ENCODE results near the gene BORCS6. TPM values are rescaled to one million over a fixed set of nuclear protein-coding genes. Genes with fewer than 3 reads are reported as not detected.

The BORCS6 gene
- total and polyA plus RNA-seq, 9 of the 15 experiments (the other 6 are each of a cell fraction or from before 2014, with no cell fraction given) = 0.01 to 7.4 (median 2.3) TPM

DNA sequence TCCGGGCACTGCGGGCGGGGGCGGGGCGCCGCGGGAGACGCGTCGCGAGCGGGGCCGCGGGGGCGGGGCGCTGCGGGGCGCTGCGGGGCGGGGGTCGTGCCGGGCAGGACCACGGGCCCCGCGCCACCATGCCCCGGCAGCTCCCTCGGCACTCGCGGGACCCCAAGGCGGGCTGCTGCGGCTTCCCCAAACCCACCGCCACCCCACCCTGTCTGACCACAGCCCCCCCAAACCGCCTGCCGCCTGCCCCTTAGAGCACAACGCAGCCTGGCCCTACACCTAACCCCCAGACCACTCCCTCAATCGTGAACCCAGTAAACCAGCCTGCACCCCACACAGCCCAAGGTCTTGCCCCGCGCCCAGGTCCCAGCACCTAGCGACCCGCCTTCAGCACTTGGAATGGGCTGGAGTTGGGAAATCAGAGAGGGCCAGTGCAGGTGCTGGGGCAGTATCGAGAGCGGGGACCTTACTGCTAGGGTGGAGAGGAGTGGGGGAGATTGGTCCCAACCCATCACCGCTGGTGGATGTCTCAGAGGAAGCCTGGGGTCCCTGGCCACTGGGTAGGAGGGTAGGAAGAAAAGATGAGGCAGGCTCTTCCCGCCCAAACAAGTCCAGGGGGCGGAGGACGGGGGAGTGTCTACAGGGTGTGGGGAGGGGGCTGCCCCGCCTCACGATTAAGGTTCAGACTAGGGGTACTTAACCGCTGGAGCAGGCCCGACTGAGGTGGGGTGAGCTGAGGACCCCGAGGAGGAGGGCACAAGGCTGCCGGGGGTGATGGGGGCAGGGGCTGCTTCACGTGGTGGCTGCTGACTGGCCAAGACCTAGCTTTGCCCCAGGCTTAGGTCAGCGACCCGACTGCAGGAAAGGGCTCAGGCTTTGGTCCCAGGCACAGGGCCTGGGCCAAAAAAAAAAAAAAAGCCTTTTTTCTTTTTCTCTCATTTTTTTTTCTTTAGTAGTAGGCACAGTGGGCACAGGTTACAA, 26.7 kb downstream of the BORCS6 start:
- no peaks in the 10 kb centered on the region for H3K27me3 ChIP-seq (ENCODE audit: control insufficient read depth in 2 of 2, insufficient read depth in 2 of 2, low read length in 2 of 2)
- H3K4me2 ChIP-seq (ENCODE audit: insufficient read depth, low read length) = peak overlapping the region; percentile 94
- H3K36me3 ChIP-seq (ENCODE audit: control insufficient read depth, insufficient read depth, low read length) = peaks cover 29% of the 10 kb centered on the region; the same call in 2 of the 3 replicates
- peak overlapping the region; percentile 91 to 96 for H3K9ac ChIP-seq (ENCODE audit: insufficient read depth in 1 of 2, low read depth in 2 of 2, low read length in 2 of 2)
- TF ChIP-seq, protein P1, sequence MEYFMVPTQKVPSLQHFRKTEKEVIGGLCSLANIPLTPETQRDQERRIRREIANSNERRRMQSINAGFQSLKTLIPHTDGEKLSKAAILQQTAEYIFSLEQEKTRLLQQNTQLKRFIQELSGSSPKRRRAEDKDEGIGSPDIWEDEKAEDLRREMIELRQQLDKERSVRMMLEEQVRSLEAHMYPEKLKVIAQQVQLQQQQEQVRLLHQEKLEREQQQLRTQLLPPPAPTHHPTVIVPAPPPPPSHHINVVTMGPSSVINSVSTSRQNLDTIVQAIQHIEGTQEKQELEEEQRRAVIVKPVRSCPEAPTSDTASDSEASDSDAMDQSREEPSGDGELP (CRISPR knock-in tag; IDR thresholded peaks at IDR 0.05; ENCODE audit: borderline replicate concordance) = 0 out of 2 replicates have a peak, but pooled peaks have one; percentile 5
- no peak for TF ChIP-seq DIDO1 (tag; IDR thresholded peaks at IDR 0.05; ENCODE audit: low read depth)
- 0 out of 2 replicates have a peak, but pooled peaks have one; percentile 24 for TF ChIP-seq ELF4 (CRISPR knock-in tag; IDR thresholded peaks at IDR 0.05)
- no peak for TF ChIP-seq RHOXF2B (CRISPR knock-in tag; conservative IDR thresholded peaks at IDR 0.05)
- TF ChIP-seq SMARCB1 (IDR thresholded peaks at IDR 0.05; ENCODE audit: insufficient read length, low read depth) = no peak
- TF ChIP-seq, protein P2, sequence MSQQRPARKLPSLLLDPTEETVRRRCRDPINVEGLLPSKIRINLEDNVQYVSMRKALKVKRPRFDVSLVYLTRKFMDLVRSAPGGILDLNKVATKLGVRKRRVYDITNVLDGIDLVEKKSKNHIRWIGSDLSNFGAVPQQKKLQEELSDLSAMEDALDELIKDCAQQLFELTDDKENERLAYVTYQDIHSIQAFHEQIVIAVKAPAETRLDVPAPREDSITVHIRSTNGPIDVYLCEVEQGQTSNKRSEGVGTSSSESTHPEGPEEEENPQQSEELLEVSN (IDR thresholded peaks at IDR 0.05; ENCODE audit: borderline replicate concordance in 1 of 2, extremely low read depth in 1 of 2, insufficient read depth in 1 of 2, insufficient read length in 1 of 2, low read depth in 1 of 2, low read length in 1 of 2, poor library complexity in 1 of 2, severe bottlenecking in 1 of 2) = peak in 1 of 2 experiments; percentile 55
- 0 out of 2 replicates have a peak, but pooled peaks have one; percentile 50 for TF ChIP-seq HDGF (IDR thresholded peaks at IDR 0.05)
- TF ChIP-seq EGR1 (conservative IDR thresholded peaks at IDR 0.05) = 0 out of 2 replicates have a peak, but pooled peaks have one; percentile 25
- peak; percentile 3; the same call in 1 of the 2 replicates for TF ChIP-seq RBFOX2 (IDR thresholded peaks at IDR 0.05; ENCODE audit: low read depth, low read length)
- peak; percentile 38; the same call in 1 of the 2 replicates for TF ChIP-seq CEBPB (tag; IDR thresholded peaks at IDR 0.05)
- no peak for TF ChIP-seq LEF1 (IDR thresholded peaks at IDR 0.05)
- TF ChIP-seq, protein P3, sequence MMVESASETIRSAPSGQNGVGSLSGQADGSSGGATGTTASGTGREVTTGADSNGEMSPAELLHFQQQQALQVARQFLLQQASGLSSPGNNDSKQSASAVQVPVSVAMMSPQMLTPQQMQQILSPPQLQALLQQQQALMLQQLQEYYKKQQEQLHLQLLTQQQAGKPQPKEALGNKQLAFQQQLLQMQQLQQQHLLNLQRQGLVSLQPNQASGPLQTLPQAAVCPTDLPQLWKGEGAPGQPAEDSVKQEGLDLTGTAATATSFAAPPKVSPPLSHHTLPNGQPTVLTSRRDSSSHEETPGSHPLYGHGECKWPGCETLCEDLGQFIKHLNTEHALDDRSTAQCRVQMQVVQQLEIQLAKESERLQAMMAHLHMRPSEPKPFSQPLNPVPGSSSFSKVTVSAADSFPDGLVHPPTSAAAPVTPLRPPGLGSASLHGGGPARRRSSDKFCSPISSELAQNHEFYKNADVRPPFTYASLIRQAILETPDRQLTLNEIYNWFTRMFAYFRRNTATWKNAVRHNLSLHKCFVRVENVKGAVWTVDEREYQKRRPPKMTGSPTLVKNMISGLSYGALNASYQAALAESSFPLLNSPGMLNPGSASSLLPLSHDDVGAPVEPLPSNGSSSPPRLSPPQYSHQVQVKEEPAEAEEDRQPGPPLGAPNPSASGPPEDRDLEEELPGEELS (CRISPR knock-in tag; IDR thresholded peaks at IDR 0.05; ENCODE audit: borderline replicate concordance) = no peak
- peak; percentile 40; the same call in 1 of the 2 replicates for TF ChIP-seq CREB1 (IDR thresholded peaks at IDR 0.05)
- TF ChIP-seq CREB1 (CRISPR knock-in tag; IDR thresholded peaks at IDR 0.05) = no peak
- TF ChIP-seq, protein P4, sequence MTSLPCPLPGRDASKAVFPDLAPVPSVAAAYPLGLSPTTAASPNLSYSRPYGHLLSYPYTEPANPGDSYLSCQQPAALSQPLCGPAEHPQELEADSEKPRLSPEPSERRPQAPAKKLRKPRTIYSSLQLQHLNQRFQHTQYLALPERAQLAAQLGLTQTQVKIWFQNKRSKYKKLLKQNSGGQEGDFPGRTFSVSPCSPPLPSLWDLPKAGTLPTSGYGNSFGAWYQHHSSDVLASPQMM (CRISPR knock-in tag; IDR thresholded peaks at IDR 0.05) = no peak
- no peak for TF ChIP-seq GABPB2 (CRISPR knock-in tag; conservative IDR thresholded peaks at IDR 0.05)
- peak overlapping the region; percentile 97 for H3K4me3 ChIP-seq
- POLR2A ChIA-PET = interaction anchor here (1.0 to 1.8 kb wide), 3 partner anchors 9 to 58 kb away, joined by 3 to 31 read pairs (median 3); no protein-coding TSS in a partner anchor
- WGBS (ENCODE audit: insufficient coverage, low coverage, missing lambda C conversion rate) = 22% methylated on average over 12 of the region's 55 CpGs
- H3K4me1 ChIP-seq (replicated peaks in 1 of 2; ENCODE audit: control insufficient read depth in 2 of 2, insufficient read depth in 2 of 2, low read length in 2 of 2) = peaks cover 34 to 43% of the 10 kb centered on the region in 2 experiments
- H3K27ac ChIP-seq (ENCODE audit: extremely low read depth, low read depth, low read length) = peak overlapping the region; percentile 87
- H3K79me2 ChIP-seq (ENCODE audit: control insufficient read depth, insufficient read depth, low read length) = peaks cover 31% of the 10 kb centered on the region
- H3K9me1 ChIP-seq (ENCODE audit: control insufficient read depth, insufficient read depth, low read length) = peaks cover 5% of the 10 kb centered on the region
- DNase-seq (ENCODE audit: extremely low read depth in 1 of 4, low spot score in 3 of 4) = peak in 2 of 4 experiments; percentile 30 to 62
- H2AFZ ChIP-seq (ENCODE audit: low read depth, low read length) = peak overlapping the region; percentile 81
- no peak for FAIRE-seq
- intact Hi-C loops (cut with micrococcal nuclease) = no loop called here
- BruUV-seq (replicated peaks) = no TSS peak
- peak; percentile 9; the same call in 2 of the 3 replicates for ATAC-seq
- in situ Hi-C loops (cut with MboI) = no loop called here
- CTCF ChIA-PET (ENCODE audit: low intra/inter-chr PET ratio) = no interaction called here
- H4K20me1 ChIP-seq (replicated peaks; ENCODE audit: control insufficient read depth, insufficient read depth, low read length) = 0 out of 2 replicates have a peak, but pooled peaks cover 12% of the 10 kb centered on the region
- no peaks in the 10 kb centered on the region for H3K9me3 ChIP-seq (replicated peaks; ENCODE audit: control insufficient read depth, insufficient read depth, low read depth, low read length)
